Measurements from ENCODE around the gene PSMB1.

PSMB1 gene

GRCh38 chr6:170500955-170501590, 52.0 kb downstream of the PSMB1 start:
- no peak for DNase-seq

GRCh38 chr6:170497841-170498301, 55.2 kb downstream of the PSMB1 start:
- DNase-seq, result no peak

GRCh38 chr6:170493354-170493753, 59.8 kb downstream of the PSMB1 start:
- no peak for DNase-seq

- no peak for DNase-seq
These were observed 62.8 kb downstream of the PSMB1 start for GRCh38 chr6:170490259-170490658.

GRCh38 chr6:170489836-170490235, 63.3 kb downstream of the PSMB1 start:
- no peak for DNase-seq

- no peak for DNase-seq
These were observed 65.3 kb downstream of the PSMB1 start for GRCh38 chr6:170487707-170488329.

GRCh38 chr6:170485159-170485558, 67.9 kb downstream of the PSMB1 start:
- no peak for DNase-seq
